Measurements from ENCODE around the gene TCEA2.
"Not testable (repeated sequence)": the region's sequence is repeated elsewhere in the genome, so short reads cannot be mapped to it uniquely, and the experiment has no call there.

The TCEA2 gene

DNA sequence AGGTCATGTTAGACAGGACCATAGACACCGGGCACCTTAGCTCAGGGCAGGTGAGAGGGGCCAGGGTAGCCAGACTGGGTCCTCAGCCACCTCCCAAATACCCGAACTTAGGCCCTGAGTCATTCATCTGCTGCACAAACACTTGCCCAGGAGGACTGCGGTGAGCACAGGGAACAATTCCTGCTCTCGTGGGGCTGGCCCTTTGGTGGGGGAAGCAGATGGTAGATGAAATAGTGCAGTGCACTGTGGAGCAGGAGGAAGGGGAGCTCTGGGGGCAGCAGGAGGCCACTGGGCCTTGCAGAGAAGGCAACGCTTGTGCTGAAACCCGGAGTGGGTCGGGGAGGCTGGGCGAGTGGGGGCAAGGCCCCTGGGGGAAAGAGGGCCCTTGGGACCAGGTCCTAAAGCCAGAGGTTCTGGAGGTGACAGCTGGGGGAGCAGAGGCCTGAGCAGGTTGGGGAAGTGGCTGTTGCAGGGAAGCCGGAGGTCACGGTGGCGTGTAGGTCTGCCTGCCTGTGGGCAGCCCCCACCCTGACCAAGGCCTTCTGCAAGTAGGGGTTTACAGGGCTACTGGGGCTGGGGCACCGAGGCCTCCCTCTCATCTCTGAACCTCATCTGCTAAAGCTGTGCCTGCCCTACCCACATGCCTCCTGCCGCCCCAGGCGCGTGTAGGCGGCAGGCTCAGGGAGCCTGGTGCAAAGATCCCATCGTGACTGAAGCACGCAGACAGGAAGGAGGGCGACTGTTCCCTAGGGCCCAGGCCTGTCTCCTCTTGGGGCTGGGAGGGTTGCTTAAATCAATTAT, 49.0 kb downstream of the TCEA2 start:
- no peak for DNase-seq

DNA sequence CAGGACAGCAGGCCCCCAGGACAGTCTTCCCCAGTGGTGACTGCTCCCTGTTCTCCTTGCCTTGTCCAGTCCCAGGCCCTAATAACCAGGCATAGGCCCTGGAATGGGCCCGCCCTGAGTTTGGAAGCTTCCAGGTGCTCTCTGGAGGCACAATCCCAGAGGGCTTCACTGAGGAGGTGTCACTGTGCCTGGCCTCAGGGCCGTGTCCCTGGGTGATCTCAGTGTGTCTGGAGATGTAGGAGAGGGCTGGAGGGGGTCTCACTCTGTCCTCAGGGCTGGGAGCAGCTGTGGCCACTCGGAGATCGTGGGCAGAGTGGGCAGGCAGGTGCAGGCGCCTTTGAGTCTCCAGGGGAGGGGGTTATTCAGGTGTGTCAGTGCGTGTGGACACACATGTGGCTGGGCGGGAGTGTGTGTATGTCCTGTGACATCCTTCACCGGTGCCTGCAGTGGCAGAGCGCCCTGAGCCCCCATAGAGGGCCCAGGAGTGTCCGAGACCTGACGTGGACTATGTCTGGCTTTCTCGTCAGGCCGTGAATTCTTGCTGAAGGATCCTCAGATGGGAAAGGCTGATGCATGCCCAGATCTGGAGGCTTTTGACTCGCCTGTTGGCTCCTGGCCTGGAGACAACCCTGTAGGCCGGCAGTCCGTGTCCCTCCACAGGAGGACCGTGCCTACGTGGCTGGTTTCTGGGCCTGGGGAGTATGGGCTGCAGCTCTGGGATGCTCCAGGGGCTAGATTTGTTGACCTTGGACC, 49.9 kb downstream of the TCEA2 start:
- no peak for DNase-seq

- no peak for DNase-seq
Measured at GRCh38 chr20:64113444-64113775, 50.4 kb downstream of the TCEA2 start.

GRCh38 chr20:64113796-64114355, 50.9 kb downstream of the TCEA2 start:
- no peak for DNase-seq

DNA sequence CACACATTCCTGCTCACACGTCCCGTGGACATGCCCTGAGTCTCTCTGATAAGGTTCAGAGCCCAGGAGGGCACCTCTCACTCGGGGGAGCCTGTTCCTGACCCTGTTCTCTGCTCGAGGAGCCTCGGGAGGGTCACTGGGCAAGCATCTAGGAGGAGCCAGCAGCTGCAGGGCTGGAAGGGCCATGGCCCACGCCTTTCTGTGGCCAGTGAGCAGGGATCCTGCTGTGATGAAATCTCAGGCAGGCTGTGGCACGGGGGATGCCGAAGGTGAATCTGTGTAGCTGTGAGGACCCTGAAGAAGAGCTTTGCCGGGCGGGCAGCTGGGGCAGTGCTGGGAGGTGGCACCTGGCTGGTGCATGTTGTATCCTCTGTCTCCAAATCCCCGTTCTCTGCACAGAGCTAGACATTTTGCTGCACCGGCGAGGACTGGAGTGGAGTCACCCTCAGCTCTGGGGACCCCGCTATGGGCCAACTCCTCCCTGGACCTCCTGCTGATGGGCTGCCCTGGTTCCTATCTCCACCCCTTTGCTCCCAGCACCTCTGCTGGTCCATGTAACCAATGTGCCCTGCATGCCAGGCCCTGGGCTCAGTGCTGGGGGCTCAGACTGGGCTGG, 51.5 kb downstream of the TCEA2 start:
- no peak for DNase-seq

GRCh38 chr20:64115171-64115911, 52.3 kb downstream of the TCEA2 start:
- DNase-seq = no peak

- DNase-seq = no peak
Measured at GRCh38 chr20:64116016-64116415, 53.0 kb downstream of the TCEA2 start.

DNA sequence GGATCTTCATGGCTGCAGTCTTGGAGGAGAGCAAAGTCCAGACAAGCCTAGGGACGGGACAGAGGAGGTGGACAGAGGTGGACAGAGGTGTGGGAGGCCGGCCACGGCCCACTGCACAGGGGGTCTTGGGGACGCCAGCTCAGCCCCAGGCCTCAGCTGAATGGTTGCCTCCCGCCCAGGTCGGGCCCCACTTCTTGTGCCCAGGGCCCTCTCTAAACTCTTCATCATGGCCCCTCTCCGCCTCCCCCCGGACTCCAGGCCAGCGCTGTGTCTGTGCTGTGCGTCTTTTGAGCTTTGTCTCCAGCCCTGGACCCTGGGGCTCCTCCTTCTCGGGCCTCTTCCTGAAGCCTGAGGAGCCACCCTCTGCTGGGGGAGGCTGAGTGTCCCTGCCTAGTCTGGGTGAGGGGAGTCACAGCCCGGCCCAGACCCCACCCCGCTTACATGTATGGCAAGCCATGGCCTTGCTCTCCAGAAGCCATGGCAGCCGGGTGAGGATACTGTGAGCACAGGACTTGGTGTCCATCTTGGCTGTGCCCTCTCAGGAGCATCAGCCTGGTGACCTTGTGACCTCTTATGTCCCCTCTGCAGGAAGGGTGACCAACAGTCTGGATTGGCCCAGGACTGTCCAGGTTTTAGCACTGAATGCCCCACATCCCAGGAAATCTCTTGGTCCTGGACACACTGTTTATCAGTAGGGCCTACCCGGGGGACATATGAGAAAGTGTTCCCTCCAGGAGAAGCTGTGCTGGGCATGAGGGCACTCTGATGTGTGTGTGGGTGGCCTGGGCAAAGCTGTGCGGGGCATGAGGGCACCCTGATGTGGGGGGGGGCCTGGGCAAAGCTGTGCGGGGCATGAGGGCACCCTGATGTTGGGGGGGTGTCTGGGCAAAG, 53.8 kb downstream of the TCEA2 start:
- no peak for DNase-seq

- not testable (repeated sequence) for DNase-seq
Measured at GRCh38 chr20:64117432-64117777, 54.4 kb downstream of the TCEA2 start.

- no peak for DNase-seq
Measured at GRCh38 chr20:64119301-64119680, 56.3 kb downstream of the TCEA2 start.

DNA sequence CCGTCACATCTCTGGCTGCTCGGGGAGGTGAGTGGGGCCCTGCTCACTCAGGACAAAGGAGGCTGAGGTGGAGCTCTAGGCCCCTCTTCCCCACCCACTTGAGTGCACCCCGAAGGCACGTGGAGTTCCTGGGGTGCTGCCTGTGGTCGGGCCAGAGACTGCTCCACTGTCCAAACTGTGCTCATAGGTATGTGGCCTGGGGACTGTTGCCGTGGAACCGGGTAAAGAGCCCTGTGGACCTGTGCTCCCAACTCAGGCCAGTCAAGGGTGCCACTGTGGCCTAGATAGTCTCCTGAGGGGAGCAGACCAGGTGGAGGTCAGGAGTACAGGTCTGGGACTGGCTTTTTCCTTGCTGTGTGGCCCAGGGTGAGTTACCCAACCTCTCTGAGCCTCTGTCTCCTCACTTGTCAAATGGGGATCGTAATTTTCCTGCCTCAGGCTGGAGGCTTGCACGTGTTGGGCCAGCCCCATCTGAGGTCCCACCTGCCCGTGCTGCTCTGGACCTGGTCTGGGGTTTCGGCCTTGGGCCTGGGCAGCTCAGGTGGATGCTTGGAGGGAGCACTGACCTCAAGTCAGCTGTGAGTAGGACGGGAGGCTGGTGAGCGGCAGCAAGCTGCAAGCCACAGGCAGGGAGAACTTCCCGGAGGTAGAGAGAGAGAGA, 56.8 kb downstream of the TCEA2 start:
- DNase-seq = no peak

DNA sequence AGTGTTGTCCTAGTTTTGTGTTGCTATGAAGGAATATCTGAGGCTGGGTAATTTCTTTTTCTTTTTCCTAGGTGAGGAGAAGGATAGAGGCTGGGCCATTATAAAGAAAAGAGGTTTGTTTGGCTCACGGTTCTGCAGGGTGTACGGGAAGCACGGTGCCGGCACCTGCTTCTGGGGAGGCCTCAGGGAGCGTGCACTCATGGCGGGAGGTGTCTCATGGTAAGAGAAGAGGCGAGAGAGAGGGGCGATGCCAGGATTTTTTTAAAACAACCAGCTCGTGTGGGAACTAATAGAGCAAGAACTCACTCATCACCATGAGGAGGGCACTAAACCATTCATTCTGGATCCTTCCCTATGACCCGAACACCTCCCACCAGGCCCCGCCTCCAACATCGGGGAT, 58.6 kb downstream of the TCEA2 start:
- no peak for DNase-seq
